NCI-H2227 (cell line): ENCODE measurements around the gene CDC40.
"Not testable (repeated sequence)": the region's sequence is repeated elsewhere in the genome, so short reads cannot be mapped to it uniquely, and the experiment has no call there.

Source experiments
- DNase-seq: peaks from one replicate; lab custom pipeline; 2025; ENCODE audit not compliant: unreplicated experiment; lab: John Stamatoyannopoulos, UW

Gene CDC40

GRCh38 chr6:110266996-110267395, 86.8 kb downstream of the CDC40 start:
- DNase-seq = no peak

GRCh38 chr6:110269623-110270022, 89.4 kb downstream of the CDC40 start:
- no peak for DNase-seq

GRCh38 chr6:110270165-110270564, 89.9 kb downstream of the CDC40 start:
- DNase-seq = no peak

- no peak for DNase-seq
These were observed 91.5 kb downstream of the CDC40 start for GRCh38 chr6:110271732-110272022.

- DNase-seq = not testable (repeated sequence)
These were observed 92.6 kb downstream of the CDC40 start for GRCh38 chr6:110272781-110273180.

- no peak for DNase-seq
These were observed 97.0 kb downstream of the CDC40 start for GRCh38 chr6:110277100-110277665.
